T-cell (primary cell): ENCODE measurements around the gene SEPTIN14. TPM values are rescaled to one million over a fixed set of nuclear protein-coding genes. Genes with fewer than 3 reads are reported as not detected.
"Not testable (repeated sequence)": the region's sequence is repeated elsewhere in the genome, so short reads cannot be mapped to it uniquely, and the experiment has no call there.

ENCODE experiments used
- ATAC-seq, 4 experiments: fragments of 200-7000 bp in 3 of 4; fragments of 150-1000 bp in 1 of 4; cut with Tn5 transposase; replicated peaks in 1 of 4; 1 replicate in 3 of 4; 2 replicates in 1 of 4; pipeline ENCODE4 v1.10.0; 2021; ENCODE audit warnings: moderate library complexity in 3 of 4, mild to moderate bottlenecking in 2 of 4, moderate number of reproducible peaks in 1 of 4
- CTCF ChIA-PET, 2 donors: fragments of 300-600 bp; sonication (Branson Sonifier 250); formaldehyde crosslinking; loops; one replicate each; lab custom pipeline; 2022; ENCODE audit warnings: antibody characterized with exemption in 2 of 2; lab: Charles Lee
- POLR2A ChIA-PET, 2 donors: fragments of 300-600 bp; sonication (Branson Sonifier 250); formaldehyde crosslinking; loops; one replicate each; lab custom pipeline; 2022; ENCODE audit warnings: antibody characterized with exemption in 2 of 2; lab: Charles Lee
- DNase-seq, 35 experiments: peaks; one replicate each; pipeline versions ENCODE4 v3.0.0 to v3.0.0-alpha.2; 2013 to 2023
- H3K27ac ChIP-seq: one replicate; pipeline ENCODE4 v1.5.1; 2013; ENCODE audit warnings: low read length
- H3K27me3 ChIP-seq, 2 experiments: replicated peaks in 1 of 2; 1 replicate in 1 of 2; 2 replicates in 1 of 2; pipeline versions ENCODE4 v1.6.1 to v1.7.0; 2013; ENCODE audit warnings: low read length in 1 of 2, mixed read lengths in 1 of 2; ENCODE audit not compliant: control insufficient read depth in 2 of 2, insufficient read depth in 2 of 2; ENCODE audit errors: extremely low read depth in 1 of 2
- H3K36me3 ChIP-seq, 2 donors: 1 replicate in 1 of 2; 2 replicates in 1 of 2; pipeline versions ENCODE4 v1.6.1 to v1.7.0; 2013; ENCODE audit warnings: low read length in 1 of 2; ENCODE audit not compliant: control insufficient read depth in 2 of 2, insufficient read depth in 1 of 2; ENCODE audit errors: extremely low read depth in 1 of 2
- H3K4me1 ChIP-seq, 2 experiments: 1 replicate in 1 of 2; 2 replicates in 1 of 2; pipeline versions ENCODE4 v1.6.1 to v1.7.0; 2013; ENCODE audit warnings: low read length in 2 of 2, mixed read lengths in 1 of 2; ENCODE audit not compliant: insufficient read depth in 2 of 2, control insufficient read depth in 1 of 2; ENCODE audit errors: extremely low read depth in 1 of 2
- H3K4me3 ChIP-seq, 2 donors: 1 replicate in 1 of 2; 2 replicates in 1 of 2; pipeline versions ENCODE4 v1.5.1 to v1.7.0; 2013; ENCODE audit warnings: mild to moderate bottlenecking in 2 of 2, low read length in 1 of 2, moderate library complexity in 1 of 2; ENCODE audit not compliant: control insufficient read depth in 1 of 2; ENCODE audit errors: extremely low read depth in 1 of 2
- H3K9me3 ChIP-seq: 2 replicates; pipeline ENCODE4 v1.7.0; 2013
- H3K27ac Mint-ChIP-seq, 2 donors: one replicate each; pipeline ENCODE4 v1.8.0; 2020 to 2021; ENCODE audit warnings: mild to moderate bottlenecking in 2 of 2, mixed read lengths in 2 of 2
- H3K27me3 Mint-ChIP-seq, 2 donors: one replicate each; pipeline ENCODE4 v1.8.0; 2021 to 2022; ENCODE audit warnings: mixed read lengths in 2 of 2
- H3K36me3 Mint-ChIP-seq: one replicate; pipeline ENCODE4 v1.8.0; 2021; ENCODE audit warnings: mixed read lengths
- H3K4me1 Mint-ChIP-seq, 3 donors: one replicate each; pipeline ENCODE4 v1.8.0; 2020 to 2022; ENCODE audit warnings: mixed read lengths in 3 of 3, mild to moderate bottlenecking in 1 of 3
- H3K4me3 Mint-ChIP-seq, 3 donors: one replicate each; pipeline ENCODE4 v1.8.0; 2020 to 2022; ENCODE audit warnings: mild to moderate bottlenecking in 3 of 3, mixed read lengths in 3 of 3, moderate library complexity in 3 of 3
- H3K9me3 Mint-ChIP-seq, 3 donors: one replicate each; pipeline ENCODE4 v1.8.0; 2020 to 2022; ENCODE audit warnings: mixed read lengths in 3 of 3
- WGBS: methylation state at CpG from one replicate; pipeline ENCODE4 v1.1.5; 2013; ENCODE audit warnings: missing lambda C conversion rate; ENCODE audit not compliant: insufficient coverage; 5-methylcytosine and 5-hydroxymethylcytosine counted together
- total RNA-seq, 35 experiments: library from RNA in 6 of 35; stranded (reverse) in 6 of 35; fragments of 120-200 nt in 1 of 35; gene quantifications; one replicate each; pipeline versions ENCODE4 v1.2.1 to v1.2.4 and lab custom pipeline; 2013 to 2026

SEPTIN14 gene
- total RNA-seq, 5 donors from 2014 or later (not counting 1 experiment from before 2014, with no cell fraction given), result not detected

DNA sequence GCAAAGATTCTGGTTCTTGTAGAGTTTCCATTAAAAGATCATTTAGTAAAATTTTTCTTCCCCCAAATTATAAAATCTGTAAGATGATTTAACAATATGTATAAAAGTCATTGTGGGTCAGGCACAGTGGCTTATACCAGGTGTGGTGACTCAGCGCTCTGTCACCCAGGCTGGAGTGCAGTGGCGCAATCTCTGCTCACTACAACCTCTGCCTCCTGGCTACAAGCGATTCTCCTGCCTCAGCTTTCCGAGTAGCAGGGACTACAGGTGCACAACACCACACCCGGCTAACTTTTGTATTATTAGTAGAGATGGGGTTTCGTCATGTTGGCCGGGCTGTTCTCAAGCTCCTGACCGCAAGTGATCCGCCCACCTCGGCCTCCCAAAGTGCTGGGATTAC lies 68.0 kb downstream of the SEPTIN14 start:
- DNase-seq (no peak), ATAC-seq (no peak)
- Histone ChIP-seq H3K4me3 (no peak overlapping the region), H3K9me3 (no peaks in the 10 kb centered on the region), H3K27ac (no peak overlapping the region), H3K36me3 (no peaks in the 10 kb centered on the region), H3K27me3 (peaks cover 0 to 12% of the 10 kb centered on the region in 2 experiments), H3K4me1 (no peaks in the 10 kb centered on the region)
- H3K36me3 Mint-ChIP-seq, result peaks cover 3% of the 10 kb centered on the region
- ChIA-PET POLR2A (no interaction called here), CTCF (interaction anchor here in 1 of 2 donors (0.7 kb wide), 2 partner anchors 387 to 416 kb away, joined by 5 to 14 read pairs; no protein-coding TSS in a partner anchor)
- H3K27ac Mint-ChIP-seq, result no peak overlapping the region
- no CpG with 5 or more reads among the region's 10 CpGs for WGBS
- peaks cover 0 to 4% of the 10 kb centered on the region in 2 donors for H3K27me3 Mint-ChIP-seq
- H3K4me3 Mint-ChIP-seq, result no peak overlapping the region
- no peaks in the 10 kb centered on the region for H3K4me1 Mint-ChIP-seq
- H3K9me3 Mint-ChIP-seq, result peaks cover 10 to 17% (median 11%) of the 10 kb centered on the region in 3 donors

GRCh38 chr7:55792048-55792447 lies 70.5 kb downstream of the SEPTIN14 start:
- POLR2A ChIA-PET, result no interaction called here
- H3K27me3 Mint-ChIP-seq, result peaks cover 0 to 4% of the 10 kb centered on the region in 2 donors

DNA sequence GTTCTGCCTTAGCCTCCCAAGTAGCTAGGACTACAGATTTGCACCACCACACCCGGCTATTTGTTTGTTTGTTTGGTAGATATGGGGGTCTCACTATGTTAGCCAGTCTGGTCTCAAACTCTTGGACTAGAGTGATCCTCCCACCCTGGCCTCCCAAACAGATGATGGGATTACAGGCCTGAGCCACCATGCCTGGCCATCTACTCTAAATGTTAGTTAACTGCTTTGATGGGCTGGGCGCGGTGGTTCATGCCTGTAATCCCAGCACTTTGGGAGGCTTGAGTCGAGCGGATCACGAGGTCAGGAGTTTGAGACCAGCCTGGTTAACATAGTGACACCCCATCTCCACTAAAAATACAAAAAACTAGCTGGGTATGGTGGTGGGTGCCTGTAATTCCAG lies 74.8 kb downstream of the SEPTIN14 start:
- Mint-ChIP-seq H3K9me3 (no peaks in the 10 kb centered on the region), H3K27me3 (peaks cover 0 to 4% of the 10 kb centered on the region in 2 donors), H3K27ac (no peak overlapping the region), H3K4me1 (no peaks in the 10 kb centered on the region), H3K4me3 (no peak overlapping the region), H3K36me3 (no peaks in the 10 kb centered on the region)
- no peaks in the 10 kb centered on the region for H3K4me1 ChIP-seq
- H3K27me3 ChIP-seq, result peaks cover 0 to 6% of the 10 kb centered on the region in 2 experiments
- H3K27ac ChIP-seq, result no peak overlapping the region
- CTCF ChIA-PET, result no interaction called here
- no peak overlapping the region for H3K4me3 ChIP-seq
- ATAC-seq (no peak), DNase-seq (no peak)
- H3K9me3 ChIP-seq, result no peaks in the 10 kb centered on the region
- POLR2A ChIA-PET, result no interaction called here
- no CpG with 5 or more reads among the region's 6 CpGs for WGBS
- no peaks in the 10 kb centered on the region for H3K36me3 ChIP-seq

More at GRCh38 chr7:55792048-55792447, 70.5 kb downstream of the SEPTIN14 start:
- Mint-ChIP-seq H3K27ac (no peak overlapping the region), H3K36me3 (no peaks in the 10 kb centered on the region), H3K4me1 (no peaks in the 10 kb centered on the region), H3K4me3 (no peak overlapping the region), H3K9me3 (peaks cover 7 to 14% (median 7%) of the 10 kb centered on the region in 3 donors)
- no peak overlapping the region for H3K4me3 ChIP-seq
- H3K27me3 ChIP-seq, result peaks cover 0 to 2% of the 10 kb centered on the region in 2 experiments
- no peaks in the 10 kb centered on the region for H3K4me1 ChIP-seq
- no peaks in the 10 kb centered on the region for H3K36me3 ChIP-seq
- no peaks in the 10 kb centered on the region for H3K9me3 ChIP-seq
- WGBS, result no CpG with 5 or more reads among the region's 5 CpGs
- ATAC-seq, result no peak
- no peak overlapping the region for H3K27ac ChIP-seq
- CTCF ChIA-PET, result no interaction called here
- no peak for DNase-seq

DNA sequence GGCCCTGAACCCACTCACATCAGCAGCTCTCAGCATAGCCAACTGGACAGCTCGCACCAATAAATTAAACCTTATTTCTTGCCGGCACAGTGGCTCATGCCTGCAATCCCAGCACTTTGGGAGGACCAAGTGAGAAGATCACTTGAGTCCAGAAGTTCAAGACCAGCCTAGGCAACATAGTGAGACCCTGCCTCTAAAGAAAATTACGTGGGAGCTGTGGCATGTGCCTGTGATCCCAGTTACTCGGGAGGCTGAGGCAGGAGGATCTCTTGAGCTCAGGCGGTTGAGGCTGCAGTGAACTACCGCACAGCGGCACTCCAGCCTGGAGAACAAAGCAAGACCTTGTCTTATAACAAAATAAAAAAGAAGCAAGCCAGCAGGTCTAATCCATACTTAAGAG lies 75.7 kb downstream of the SEPTIN14 start:
- H3K27ac Mint-ChIP-seq, result no peak overlapping the region
- H3K4me1 Mint-ChIP-seq, result no peaks in the 10 kb centered on the region
- Histone ChIP-seq H3K4me3 (no peak overlapping the region), H3K4me1 (no peaks in the 10 kb centered on the region), H3K27me3 (peaks cover 0 to 6% of the 10 kb centered on the region in 2 experiments), H3K27ac (no peak overlapping the region), H3K36me3 (no peaks in the 10 kb centered on the region), H3K9me3 (no peaks in the 10 kb centered on the region)
- ATAC-seq (no peak), DNase-seq (no peak)
- no peak overlapping the region for H3K4me3 Mint-ChIP-seq
- H3K9me3 Mint-ChIP-seq, result no peaks in the 10 kb centered on the region
- WGBS, result 88% methylated on average over 4 of the region's 7 CpGs
- peaks cover 0 to 4% of the 10 kb centered on the region in 2 donors for H3K27me3 Mint-ChIP-seq
- H3K36me3 Mint-ChIP-seq, result no peaks in the 10 kb centered on the region
- ChIA-PET POLR2A (interaction anchor here in 1 of 2 donors (0.7 kb wide), 1 partner anchor 20 kb away, joined by 5 read pairs; no protein-coding TSS in a partner anchor), CTCF (no interaction called here)

DNA sequence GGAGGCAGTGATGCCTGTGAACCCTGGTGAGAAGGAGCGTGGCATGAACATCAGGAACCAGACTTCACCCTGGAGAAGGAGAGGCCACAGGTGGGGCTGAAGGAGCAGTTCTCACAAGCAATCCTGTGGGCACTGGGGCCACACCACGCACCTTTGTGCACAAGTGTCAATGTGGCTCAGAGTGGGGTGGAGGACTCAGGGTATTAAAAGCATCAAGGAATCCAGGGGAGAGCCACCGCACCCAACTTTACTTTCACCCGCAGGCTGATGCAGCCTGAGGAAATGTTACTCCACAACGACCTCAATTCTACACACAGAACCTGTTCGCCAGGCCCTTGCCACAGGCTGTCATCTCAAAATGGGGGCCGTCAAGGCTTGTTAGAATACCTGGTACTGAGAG lies 77.1 kb downstream of the SEPTIN14 start:
- H3K27me3 Mint-ChIP-seq, DNase-seq, H3K36me3 ChIP-seq, H3K4me3 ChIP-seq, POLR2A ChIA-PET, H3K27ac Mint-ChIP-seq, ATAC-seq, H3K36me3 Mint-ChIP-seq, CTCF ChIA-PET, H3K4me1 ChIP-seq, H3K4me1 Mint-ChIP-seq, H3K27ac ChIP-seq, H3K4me3 Mint-ChIP-seq, H3K9me3 ChIP-seq, H3K27me3 ChIP-seq, H3K9me3 Mint-ChIP-seq: not testable (repeated sequence)
- 76% methylated on average over 2 of the region's 7 CpGs for WGBS

DNA sequence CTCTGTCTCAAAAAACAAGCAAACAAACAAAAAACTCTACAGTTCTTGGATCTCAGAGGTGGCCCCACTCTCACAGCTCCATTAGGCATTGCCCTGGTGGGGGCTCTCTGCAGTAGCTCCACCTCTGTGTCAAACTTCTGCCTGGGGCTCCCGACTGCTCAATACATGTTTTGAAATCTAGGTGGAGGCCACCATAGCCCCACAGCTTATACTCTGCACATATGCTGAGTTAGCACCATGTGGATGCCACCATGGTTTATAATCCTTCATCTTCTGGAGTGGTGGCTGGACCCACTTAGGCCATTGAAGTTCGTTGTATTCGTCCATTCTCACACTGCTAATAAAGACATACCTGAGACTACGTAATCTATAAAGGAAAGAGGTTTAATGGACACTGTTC lies 78.4 kb downstream of the SEPTIN14 start:
- WGBS, result 83% methylated on average over 2 of the region's 4 CpGs
- H3K9me3 Mint-ChIP-seq, result no peaks in the 10 kb centered on the region
- CTCF ChIA-PET, result interaction anchor here in 1 of 2 donors (0.6 kb wide), 1 partner anchor 21 kb away, joined by 7 read pairs; no protein-coding TSS in a partner anchor

More for the DNA sequence above, 78.4 kb downstream of the SEPTIN14 start:
- Mint-ChIP-seq H3K36me3 (no peaks in the 10 kb centered on the region), H3K4me1 (no peaks in the 10 kb centered on the region), H3K27ac (no peak overlapping the region), H3K4me3 (no peak overlapping the region), H3K27me3 (peaks cover 0 to 4% of the 10 kb centered on the region in 2 donors)
- Histone ChIP-seq H3K36me3 (no peaks in the 10 kb centered on the region), H3K4me3 (no peak overlapping the region), H3K27ac (no peak overlapping the region), H3K9me3 (no peaks in the 10 kb centered on the region), H3K4me1 (no peaks in the 10 kb centered on the region), H3K27me3 (peaks cover 0 to 6% of the 10 kb centered on the region in 2 experiments)
- DNase-seq (no peak), ATAC-seq (no peak)
- POLR2A ChIA-PET, result no interaction called here
